ENCODE measurements around the gene ATAD3B.
"Not testable (repeated sequence)": the region's sequence is repeated elsewhere in the genome, so short reads cannot be mapped to it uniquely, and the experiment has no call there.

ATAD3B gene

DNA sequence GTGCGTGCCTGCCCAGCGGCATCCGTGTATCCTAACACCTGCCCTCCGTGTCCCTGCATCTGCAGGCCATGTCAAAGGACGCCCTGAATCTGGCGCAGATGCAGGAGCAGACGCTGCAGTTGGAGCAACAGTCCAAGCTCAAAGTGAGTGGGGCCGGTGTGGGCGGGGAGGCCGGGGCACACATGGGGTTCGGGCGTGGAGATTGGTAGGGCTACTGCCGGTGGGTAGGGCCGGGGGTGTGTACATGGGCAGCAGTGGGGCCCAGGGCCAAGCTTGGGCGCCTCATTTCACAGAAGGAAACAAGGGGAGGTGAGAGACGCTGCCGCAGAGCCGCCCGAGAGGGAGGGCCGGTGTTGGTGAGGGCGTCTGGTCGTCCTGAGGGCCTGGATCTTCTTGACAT is 20.9 kb upstream of the ATAD3B start:
- DNase-seq (ENCODE audit: low read depth, low spot score): not testable (repeated sequence)

DNA sequence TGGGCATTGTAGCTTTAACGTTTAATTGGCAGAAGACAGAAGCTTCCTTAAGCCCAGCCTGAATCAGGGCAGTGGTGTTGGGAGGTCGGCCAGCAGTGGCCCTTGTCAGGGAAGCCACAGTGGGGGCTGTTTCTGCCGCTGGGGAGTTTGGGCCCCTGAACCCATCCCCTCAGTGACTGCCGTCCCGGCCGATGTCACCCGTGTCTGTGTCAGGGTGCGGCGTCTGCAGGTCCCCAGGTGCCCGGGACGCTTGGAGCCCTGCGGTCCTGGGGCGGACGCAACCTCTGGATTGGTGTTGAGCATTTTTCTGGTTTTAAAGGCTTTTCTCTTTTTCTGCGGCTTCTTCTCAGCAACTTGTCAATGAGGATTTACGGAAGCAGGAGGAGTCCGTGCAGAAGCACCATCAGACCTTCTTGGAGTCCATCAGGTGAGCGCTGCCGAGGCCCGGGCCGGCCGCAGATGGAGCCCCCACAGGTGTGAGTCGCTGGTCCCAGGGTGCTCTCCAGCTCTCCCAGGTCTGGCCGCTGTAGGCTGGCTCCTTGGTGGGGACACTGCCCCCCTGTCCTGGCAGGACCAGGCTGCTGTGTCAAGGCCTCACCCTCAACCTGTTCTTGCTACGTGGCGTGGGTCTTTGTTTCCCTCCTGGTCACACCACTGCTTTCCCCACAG is 19.7 kb upstream of the ATAD3B start:
- DNase-seq (ENCODE audit: low read depth, low spot score): no peak

DNA sequence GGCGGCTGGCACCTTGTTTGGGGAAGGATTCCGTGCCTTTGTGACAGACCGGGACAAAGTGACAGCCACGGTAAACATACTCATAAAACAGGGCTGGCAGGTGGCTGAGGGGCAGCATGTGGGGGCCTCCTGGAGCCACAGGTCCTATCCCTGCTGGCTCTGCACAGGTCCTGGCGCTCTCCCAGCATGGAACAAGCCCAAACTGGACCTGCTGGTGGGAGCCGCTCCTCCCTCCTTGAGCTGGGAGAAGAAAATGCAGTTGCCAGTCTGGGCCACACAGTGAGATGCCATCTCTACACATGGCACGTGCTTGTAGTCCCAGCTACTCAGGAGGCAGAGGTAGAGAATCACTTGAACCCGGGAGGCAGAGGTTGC is 19.2 kb upstream of the ATAD3B start:
- DNase-seq (ENCODE audit: low read depth, low spot score): not testable (repeated sequence)

DNA sequence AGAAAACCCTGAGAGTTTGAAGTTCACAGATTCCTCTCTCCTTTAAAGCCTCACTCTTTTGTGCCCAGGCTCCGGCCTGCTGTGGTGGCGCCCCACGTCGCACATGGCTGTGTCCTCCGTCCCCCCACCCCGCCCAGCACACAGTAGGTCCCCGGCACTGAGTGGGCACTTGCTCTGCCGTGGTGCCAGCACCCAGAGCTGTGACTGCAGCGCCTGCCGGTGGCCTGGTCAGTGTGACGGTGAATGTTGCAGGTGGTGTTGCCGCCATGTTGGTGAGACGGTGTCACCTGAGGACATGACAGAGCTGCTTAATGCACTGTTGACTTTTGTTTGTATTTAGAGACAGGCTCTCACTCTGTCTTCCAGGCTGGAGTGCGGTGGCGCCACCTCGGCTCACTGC is 18.7 kb upstream of the ATAD3B start:
- DNase-seq (ENCODE audit: low read depth, low spot score): no peak

DNA sequence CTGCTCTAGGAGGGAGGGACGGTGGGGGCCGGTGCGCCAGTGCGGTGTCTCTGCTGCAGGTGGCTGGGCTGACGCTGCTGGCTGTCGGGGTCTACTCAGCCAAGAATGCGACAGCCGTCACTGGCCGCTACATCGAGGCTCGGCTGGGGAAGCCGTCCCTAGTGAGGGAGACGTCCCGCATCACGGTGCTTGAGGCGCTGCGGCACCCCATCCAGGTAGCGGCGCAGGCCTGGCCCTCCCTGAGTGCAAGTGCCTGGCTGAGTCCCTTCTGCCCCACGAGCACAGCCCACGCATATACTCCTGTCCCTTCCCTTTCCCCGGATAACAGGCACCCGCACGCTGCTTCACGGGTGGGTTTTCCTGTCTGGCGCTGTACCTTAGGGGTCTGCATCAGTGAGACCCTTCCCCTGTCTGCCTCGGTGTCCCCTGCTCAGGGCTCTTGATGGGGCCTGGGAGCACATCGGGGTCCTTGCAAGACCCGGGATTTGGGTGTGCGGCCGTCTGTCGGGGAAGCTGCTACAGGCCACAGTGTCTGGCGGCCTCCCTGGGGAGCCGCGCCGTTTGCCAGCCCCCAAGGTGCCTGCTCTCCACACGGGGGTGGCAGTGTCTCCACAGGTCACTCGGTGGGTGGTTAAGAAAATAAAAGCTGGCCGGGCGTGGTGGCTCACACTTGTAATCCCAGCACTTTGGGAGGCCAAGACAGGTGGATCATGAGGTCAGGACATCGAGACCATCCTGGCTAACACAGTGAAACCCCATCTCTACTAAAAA is 17.1 kb upstream of the ATAD3B start:
- DNase-seq (ENCODE audit: low read depth, low spot score): not testable (repeated sequence)

DNA sequence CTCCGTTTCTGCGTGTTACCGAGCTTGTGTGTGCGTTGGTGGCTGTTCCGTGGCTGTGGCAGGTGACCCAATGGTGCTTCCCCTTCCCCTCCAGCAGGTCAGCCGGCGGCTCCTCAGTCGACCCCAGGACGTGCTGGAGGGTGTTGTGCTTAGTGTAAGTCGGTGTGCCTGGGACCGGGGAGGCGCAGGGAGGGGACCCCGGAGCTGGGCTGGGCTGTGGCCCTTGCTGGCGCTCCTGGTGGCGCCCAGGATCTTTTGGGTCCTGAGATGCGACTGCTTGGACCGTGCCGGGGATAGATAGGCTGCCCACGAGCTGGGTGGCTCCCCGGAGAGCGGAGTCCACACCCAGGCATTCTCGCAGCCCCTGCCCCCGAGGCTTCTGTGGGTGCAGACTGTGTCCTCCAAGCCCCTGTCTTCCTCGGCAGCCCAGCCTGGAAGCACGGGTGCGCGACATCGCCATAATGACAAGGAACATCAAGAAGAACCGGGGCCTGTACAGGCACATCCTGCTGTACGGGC is 16.1 kb upstream of the ATAD3B start:
- DNase-seq (ENCODE audit: low read depth, low spot score): no peak

DNA sequence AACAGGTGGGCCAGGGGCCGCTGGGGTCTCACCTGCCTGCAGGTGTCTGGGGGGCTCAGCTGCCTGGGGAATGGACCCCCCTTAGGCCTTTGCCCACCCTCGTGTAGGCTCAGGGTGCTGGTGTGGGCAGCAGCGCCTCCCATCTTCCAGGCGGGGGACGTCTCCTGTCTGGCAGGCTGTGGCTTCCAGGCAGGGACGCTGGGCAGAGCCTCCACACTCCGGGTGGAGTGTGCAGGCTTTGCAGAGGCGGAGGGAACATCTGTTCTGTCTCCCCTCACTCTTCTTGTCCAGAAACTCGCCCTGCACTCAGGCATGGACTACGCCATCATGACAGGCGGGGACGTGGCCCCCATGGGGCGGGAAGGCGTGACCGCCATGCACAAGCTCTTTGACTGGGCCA is 15.6 kb upstream of the ATAD3B start:
- not testable (repeated sequence) for DNase-seq (ENCODE audit: low read depth, low spot score)

DNA sequence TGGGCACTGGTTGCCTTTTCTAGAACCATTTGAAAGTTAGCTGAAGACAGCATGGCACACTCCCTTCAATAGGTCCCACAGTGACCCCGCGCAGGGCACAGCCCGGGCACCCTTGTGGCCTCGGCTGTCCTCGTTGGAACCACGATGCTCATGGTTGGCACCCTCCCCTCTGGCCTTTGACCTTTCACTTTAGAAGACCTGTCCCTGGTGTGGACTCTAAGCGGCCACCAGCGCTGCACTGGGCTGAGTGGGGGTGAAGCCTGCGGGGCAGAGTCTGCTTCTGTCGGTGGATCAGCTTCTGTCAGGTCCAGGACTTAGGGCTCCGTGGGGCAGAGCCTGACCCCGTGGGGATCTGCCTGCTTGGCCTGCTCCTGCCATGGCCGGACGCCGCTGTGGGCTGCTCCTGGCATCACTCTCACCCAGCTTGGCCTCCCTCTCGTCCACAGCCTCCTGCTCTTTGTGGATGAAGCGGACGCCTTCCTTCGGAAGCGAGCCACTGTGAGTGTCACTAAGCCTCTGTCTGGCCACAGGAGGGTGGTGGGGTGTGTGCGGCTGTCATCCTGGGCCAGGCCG is 14.8 kb upstream of the ATAD3B start:
- DNase-seq (ENCODE audit: low read depth, low spot score): not testable (repeated sequence)

DNA sequence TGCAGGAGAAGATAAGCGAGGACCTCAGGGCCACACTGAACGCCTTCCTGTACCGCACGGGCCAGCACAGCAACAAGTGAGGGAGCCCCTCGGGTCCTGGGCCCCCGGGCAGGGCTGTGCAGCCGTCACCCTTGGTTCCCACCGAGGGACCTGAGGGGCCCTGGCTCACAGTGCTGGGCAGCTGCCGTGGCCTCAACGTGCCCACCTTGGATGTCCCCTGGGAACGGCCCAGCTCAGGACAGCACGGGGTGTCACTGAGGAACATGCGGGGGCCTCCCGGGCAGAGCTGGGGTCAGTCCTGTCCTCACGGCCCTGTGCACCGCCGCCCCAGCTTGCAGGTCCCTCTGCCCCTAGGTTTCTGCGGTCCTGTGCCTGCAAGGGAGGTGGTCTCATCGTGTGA is 12.4 kb upstream of the ATAD3B start:
- not testable (repeated sequence) for DNase-seq (ENCODE audit: low read depth, low spot score)

DNA sequence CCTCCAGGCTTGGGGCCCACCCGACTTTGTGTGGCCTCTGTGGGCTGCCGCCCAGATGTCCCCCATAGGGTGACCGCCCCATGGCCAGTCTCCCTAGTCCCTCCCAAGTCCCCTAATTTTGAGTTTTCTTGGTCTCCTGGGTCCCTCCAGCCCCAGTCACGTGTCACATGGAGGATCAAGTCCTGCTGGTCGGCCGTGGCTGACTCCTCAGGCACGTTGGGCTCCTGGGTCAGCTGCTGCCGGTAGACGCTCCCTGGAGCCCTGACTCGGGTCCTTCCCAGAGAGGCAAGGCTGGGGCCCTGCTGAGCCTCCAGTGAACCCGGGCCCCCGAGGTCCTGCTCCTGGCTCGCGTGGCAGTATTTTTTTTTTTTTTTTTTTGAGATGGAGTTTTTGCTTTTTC is 11.9 kb upstream of the ATAD3B start:
- not testable (repeated sequence) for DNase-seq (ENCODE audit: low read depth, low spot score)

DNA sequence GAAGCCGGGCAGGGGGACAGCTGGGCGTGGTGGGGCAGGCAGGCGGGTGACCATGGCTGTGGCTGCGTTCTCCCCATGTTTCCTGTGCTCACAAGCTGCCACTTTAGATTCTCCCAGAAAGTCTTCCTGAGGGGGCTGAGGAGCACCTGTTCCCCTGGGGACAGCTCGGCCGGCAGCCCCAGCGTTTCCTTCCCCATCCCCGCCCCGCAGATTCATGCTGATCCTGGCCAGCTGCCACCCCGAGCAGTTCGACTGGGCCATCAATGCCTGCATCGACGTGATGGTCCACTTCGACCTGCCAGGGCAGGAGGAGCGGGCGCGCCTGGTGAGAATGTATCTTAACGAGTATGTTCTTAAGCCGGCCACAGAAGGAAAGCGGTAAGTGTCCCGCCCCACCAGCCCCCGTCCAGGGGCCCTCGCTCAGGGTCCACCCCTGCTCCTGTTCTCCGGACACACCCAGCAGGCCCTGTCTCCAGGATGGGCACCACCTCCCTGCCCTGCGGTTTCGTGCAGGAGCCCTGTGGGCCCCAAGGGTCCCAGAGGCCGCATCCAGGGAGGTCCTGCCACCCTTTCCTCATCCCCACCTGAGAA is 10.9 kb upstream of the ATAD3B start:
- DNase-seq (ENCODE audit: low read depth, low spot score): no peak

DNA sequence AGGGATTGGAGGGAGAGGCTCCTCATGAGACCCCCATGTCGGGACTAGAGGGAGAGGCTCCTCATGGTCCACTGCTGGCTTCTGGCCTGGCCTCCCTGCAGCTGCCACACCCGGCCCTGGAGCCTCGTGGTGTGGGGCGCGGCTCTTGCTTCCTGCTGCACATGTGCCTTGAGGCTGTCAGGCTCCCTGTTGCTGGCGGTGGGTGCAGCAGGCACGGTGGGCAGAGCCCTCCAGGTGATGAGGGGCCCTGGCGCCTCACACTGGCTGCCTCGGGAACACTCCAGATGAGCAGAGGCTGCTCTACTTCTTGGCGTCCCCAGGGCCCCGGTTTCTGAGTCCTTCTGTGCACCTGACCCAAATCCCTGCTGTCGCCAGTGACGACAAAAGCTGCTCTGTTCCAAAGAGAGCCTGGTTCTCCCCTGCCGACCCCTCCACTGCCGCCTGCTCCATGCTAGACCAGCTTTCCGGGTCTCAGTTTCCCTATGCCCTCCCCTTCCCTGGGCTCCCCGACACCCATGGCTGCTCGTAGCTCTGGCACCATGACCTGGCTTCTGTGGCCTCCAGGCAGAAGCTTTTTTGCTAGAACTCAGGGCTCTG is 9.7 kb upstream of the ATAD3B start:
- no peak for DNase-seq (ENCODE audit: low read depth, low spot score)

DNA sequence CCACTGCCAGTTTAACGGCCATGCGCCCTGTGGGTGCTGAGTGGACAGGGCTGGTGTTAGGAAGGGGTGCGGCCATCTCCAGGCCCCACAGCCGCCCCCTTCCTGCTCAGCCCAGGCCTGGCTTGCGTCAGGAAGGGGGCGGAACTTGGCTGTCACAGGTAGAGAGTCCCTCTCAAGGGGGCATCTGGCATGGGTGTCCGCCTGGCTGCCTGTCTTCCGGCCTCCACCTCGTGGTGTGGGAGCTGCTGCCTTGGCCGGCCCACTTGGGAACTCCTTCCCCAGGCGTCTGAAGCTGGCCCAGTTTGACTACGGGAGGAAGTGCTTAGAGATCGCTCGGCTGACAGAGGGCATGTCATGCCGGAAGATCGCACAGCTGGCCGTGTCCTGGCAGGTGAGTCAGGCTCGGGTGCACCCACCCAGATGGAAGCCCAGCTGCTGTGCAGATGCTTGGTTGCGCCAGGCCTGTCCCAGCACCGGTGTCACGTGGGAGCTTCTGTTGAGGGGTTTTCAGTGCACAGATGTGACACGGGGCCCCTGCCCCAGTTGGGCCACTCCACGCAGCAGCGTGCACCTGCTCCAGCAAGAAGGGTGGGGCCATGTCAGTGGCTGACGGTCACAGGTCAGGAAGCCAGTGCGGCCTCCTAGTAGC is 9.1 kb upstream of the ATAD3B start:
- DNase-seq (ENCODE audit: low read depth, low spot score): no peak

DNA sequence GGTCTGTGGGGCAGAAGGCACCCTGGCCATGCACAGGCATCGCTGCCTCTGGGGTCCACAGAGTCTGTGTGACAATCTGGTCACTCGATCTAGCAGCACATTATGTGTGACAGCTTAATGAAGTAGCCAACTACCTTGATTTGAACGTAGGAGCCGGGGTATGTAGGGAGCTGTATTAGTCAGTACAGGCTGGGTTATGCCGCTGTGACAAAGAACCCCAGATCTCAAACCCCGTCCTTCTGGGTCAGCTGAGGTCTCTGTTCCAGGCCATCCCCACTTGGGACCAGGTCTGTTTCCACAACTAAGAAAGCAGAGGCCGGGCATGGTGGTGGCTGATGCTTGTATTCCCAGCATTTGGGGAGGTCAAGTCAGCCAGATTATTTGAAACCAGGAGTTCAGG is 8.3 kb upstream of the ATAD3B start:
- DNase-seq (ENCODE audit: low read depth, low spot score): no peak

DNA sequence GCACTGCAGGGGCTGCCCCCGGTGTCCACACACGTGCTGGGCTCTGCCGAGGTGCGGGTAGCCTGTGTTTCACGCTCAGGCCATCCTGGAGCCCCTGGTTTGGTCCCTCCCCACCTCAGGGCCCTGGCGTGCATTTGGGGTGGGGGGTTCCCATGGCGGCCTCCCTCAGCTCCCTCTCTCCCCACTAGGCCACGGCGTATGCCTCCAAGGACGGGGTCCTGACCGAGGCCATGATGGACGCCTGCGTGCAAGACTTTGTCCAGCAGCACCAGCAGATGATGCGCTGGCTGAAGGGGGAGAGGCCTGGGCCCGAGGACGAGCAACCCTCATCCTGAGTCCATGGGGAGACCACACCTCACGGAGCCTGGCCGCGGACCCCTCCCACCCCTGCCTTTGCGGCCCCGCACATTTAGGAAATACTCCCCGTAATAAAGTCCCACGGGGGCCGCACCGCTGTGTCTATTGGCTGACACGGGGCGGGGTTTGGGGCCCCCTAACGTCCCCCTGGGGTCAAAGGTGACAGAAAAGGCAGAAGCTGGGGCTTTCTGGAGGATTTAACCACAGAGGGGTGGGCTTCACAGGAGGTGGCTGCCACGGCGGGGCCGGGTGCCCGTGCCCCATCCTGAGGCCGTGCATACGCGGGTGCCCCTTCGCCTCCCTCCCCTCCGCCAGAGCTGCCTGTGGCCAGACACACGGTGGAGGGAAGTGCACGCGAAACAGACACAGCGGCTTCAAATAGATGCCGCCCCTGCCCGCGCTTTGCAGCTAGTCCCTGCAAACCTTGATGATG is 3.2 kb upstream of the ATAD3B start:
- not testable (repeated sequence) for DNase-seq (ENCODE audit: low read depth, low spot score)

DNA sequence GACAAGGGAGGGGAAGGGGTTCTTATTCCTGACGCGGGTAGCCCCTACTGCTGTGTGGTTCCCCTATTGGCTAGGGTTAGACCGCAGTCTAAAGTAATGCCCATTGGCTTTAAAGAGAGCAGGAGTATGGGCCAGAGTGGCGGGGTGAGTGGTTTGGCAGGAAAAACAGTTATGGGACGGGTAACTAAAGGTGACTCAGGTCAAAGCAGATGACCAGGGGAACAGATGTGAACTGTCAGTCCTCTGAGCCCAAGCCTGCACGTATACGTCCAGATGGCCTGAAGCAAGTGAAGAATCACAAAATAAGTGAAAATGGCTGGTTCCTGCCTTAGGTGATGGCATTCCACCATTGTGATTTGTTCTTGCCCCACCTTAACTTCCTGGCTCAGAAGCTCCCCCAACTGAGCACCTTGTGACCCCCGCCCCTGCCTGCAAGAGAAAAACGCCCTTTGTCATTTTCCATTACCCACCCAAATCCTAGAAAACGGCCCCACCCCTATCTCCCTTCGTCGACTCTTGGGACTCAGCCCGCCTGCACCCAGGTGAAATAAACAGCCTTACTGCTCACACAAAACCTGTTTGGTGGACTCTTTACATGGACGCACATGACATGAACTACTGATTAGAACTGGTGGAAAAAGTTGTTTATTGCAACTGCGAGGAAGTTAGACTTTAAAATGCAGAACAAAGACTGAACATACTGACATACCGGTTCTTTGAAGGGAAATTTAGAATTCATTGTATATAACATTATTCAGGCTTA is 758 bp upstream of the ATAD3B start:
- no peak for DNase-seq (ENCODE audit: low read depth, low spot score)

DNA sequence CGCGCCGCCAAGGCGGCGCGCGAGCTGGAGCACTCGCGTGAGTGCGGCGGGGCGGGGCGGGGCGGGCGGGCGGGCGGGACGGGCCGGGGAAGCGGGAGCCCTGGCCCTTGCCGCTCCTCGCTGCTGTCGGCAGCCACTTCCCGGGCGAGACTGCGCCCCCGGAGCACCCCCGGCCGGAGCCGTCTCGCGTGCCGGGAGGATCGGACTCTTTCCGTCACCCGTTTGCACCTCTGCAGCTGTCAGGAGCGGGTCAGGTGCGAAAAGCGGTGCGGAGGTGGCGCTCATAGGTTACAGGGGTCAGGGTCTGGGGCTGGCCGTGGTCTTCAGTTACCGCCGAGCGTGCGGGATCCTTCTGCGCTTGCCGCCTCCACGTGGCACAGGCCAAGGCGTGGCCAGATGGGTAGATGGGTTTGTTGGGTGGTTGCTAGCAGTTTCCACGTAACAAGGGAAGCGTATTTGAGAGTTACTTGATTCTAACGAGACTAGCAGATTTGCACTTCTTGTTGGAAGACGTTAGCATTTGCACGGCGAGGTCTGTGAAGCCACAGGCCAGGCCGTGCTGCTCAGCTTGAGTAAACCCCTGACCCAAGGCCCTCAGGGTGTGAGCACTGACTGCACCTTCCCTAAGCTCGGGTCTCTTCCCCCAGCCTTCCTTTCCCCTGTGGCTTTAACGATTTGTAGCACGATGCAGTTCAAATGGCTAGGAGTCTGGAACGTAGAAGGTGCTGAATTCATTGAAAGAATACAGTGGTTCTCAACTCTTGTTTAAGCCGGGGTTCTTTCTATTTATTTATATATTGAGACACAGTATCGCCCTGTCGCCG is 700 bp downstream of the ATAD3B start:
- DNase-seq (ENCODE audit: low read depth, low spot score): peak; percentile 10

DNA sequence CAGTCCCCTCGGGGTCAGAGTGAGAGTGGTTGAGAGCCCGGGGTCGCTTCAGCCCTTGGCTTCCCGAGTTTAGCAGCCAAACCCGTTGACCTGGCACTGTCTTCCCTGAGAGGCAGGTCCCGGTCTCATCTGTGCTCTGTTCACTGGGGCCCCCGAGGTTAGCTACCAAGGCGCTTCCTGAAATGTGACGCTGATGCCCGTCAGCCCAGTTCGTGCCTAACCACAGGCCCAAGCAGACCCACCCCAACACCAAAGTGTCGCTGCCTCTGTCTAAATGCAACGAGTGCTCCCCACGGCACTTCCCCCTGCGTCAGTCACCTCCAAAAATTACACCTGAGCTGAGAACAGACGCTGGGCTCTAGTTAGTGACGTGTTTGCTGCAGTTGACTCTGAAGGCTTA is 4.4 kb downstream of the ATAD3B start:
- DNase-seq (ENCODE audit: low read depth, low spot score): not testable (repeated sequence)

DNA sequence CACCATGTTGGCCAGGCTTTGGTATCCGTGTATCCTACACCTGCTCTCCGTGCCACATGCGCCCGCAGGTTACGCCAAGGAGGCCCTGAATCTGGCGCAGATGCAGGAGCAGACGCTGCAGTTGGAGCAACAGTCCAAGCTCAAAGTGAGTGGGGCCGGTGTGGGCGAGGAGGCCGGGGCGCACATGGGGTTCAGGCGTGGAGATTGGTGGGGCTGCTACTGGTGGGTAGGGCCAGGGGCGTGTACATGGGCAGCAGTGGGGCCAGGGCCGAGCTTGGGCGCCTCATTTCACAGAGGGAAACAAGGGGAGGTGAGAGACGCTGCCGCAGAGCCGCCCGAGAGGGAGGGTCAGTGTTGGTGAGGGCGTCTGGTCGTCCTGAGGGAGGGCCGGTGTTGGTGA is 5.6 kb downstream of the ATAD3B start:
- no peak for DNase-seq (ENCODE audit: low read depth, low spot score)
